HCT116 (cell line): Measurements from ENCODE around the gene RCC2. TPM values are rescaled to one million over a fixed set of nuclear protein-coding genes. Genes with fewer than 3 reads are reported as not detected.

Experiments
- ATAC-seq: fragments of 200-7000 bp; cut with Tn5 transposase; 2 replicates; pipeline ENCODE4 v1.9.1; 2020; ENCODE audit warnings: mild to moderate bottlenecking, moderate library complexity
- BruUV-seq: library from RNA; stranded (reverse); fragments of 400-500 nt; replicated peaks from 2 replicates; lab custom pipeline; 2021; lab: Mats Ljungman, UMichigan
- CTCF ChIA-PET: fragments of 300-600 bp; sonication (Branson Sonifier 250); formaldehyde crosslinking; loops from one replicate; lab custom pipeline; 2021; ENCODE audit warnings: antibody characterized with exemption; lab: Charles Lee
- POLR2A ChIA-PET: fragments of 300-600, 350-600 bp; sonication (Branson Sonifier 250); formaldehyde crosslinking; loops from one replicate; lab custom pipeline; 2021; ENCODE audit warnings: antibody characterized with exemption; lab: Charles Lee
- RAD21 ChIA-PET, 2 experiments: fragments of 300-600 bp; sonication (Branson Sonifier 250); formaldehyde crosslinking; loops; one replicate each; lab custom pipeline; 2023; ENCODE audit warnings: low total read pairs in 2 of 2; ENCODE audit not compliant: uncharacterized antibody in 2 of 2, unreplicated experiment in 2 of 2, low non-redundant PET in 1 of 2; lab: Charles Lee
- DNase-seq: peaks from one replicate; pipeline ENCODE4 v3.0.0-alpha.2; 2010; ENCODE audit warnings: low read depth, low spot score
- H2AFZ ChIP-seq: fragments of 200-600 bp; shearing (Covaris generic), sonication (generic); 2 replicates; pipeline ENCODE4 v1.6.1; 2017; ENCODE audit warnings: low read depth, mixed run types, mixed read lengths, antibody characterized with exemption, low read length; ENCODE audit not compliant: poor library complexity, severe bottlenecking
- H3K27ac ChIP-seq: 2 replicates; pipeline ENCODE4 v1.5.1; 2012; ENCODE audit warnings: low read depth, low read length
- H3K27me3 ChIP-seq: fragments of 200-600 bp; sonication (generic); 2 replicates; pipeline ENCODE4 v1.6.1; 2016; ENCODE audit warnings: mixed run types, low read length, mixed read lengths; ENCODE audit not compliant: insufficient read depth
- H3K36me3 ChIP-seq, 2 experiments: fragments of 200-500 bp in 1 of 2; fragments of 200-600 bp in 1 of 2; sonication (Bioruptor generic) in 1 of 2; sonication (generic) in 1 of 2; 2 replicates each; pipeline versions ENCODE4 v1.5.1 to v1.6.1; 2014 to 2016; ENCODE audit warnings: low read length in 2 of 2, inconsistent platforms in 1 of 2, mixed read lengths in 1 of 2, mixed run types in 1 of 2; ENCODE audit not compliant: insufficient read depth in 2 of 2, control insufficient read depth in 1 of 2
- H3K4me1 ChIP-seq, 2 experiments: fragments of 200-600 bp in 1 of 2; sonication (generic) in 1 of 2; 2 replicates each; pipeline versions ENCODE4 v1.5.1 to v1.6.1; 2012 to 2017; ENCODE audit warnings: low read length in 2 of 2, inconsistent platforms in 1 of 2, mild to moderate bottlenecking in 1 of 2, mixed read lengths in 1 of 2, mixed run types in 1 of 2, moderate library complexity in 1 of 2; ENCODE audit not compliant: insufficient read depth in 2 of 2, control insufficient read depth in 1 of 2
- H3K4me2 ChIP-seq: fragments of 200-600 bp; sonication (generic); 2 replicates; pipeline ENCODE4 v1.6.1; 2017; ENCODE audit warnings: mixed run types, low read length, mixed read lengths
- H3K4me3 ChIP-seq, 2 experiments: fragments of 200-600 bp in 1 of 2; sonication (generic) in 1 of 2; replicated peaks in 1 of 2; 2 replicates each; pipeline ENCODE4 v1.5.1; 2011 to 2016; ENCODE audit warnings: low read length in 2 of 2, control low read depth in 1 of 2, low read depth in 1 of 2, mild to moderate bottlenecking in 1 of 2, mixed read lengths in 1 of 2, mixed run types in 1 of 2
- H3K79me2 ChIP-seq: fragments of 200-600 bp; sonication (generic); 2 replicates; pipeline ENCODE4 v1.6.1; 2017; ENCODE audit warnings: mild to moderate bottlenecking, mixed run types, low read length, moderate library complexity, mixed read lengths; ENCODE audit not compliant: insufficient read depth
- H3K9ac ChIP-seq: fragments of 200-600 bp; sonication (generic); 2 replicates; pipeline ENCODE4 v1.6.1; 2016; ENCODE audit warnings: low read length, mixed read lengths
- H3K9me2 ChIP-seq: fragments of 200-600 bp; sonication (generic), shearing (Covaris generic); 2 replicates; pipeline ENCODE4 v1.6.1; 2017; ENCODE audit warnings: mixed run types, mild to moderate bottlenecking, moderate library complexity; ENCODE audit not compliant: insufficient read depth
- H3K9me3 ChIP-seq, 2 experiments: fragments of 200-500 bp in 1 of 2; fragments of 200-600 bp in 1 of 2; sonication (Bioruptor generic) in 1 of 2; sonication (generic) in 1 of 2; 2 replicates each; pipeline ENCODE4 v1.6.1; 2014 to 2017; ENCODE audit warnings: low read length in 2 of 2, mixed read lengths in 2 of 2, inconsistent platforms in 1 of 2, low read depth in 1 of 2, mild to moderate bottlenecking in 1 of 2, mixed run types in 1 of 2, moderate library complexity in 1 of 2; ENCODE audit not compliant: control insufficient read depth in 1 of 2, insufficient read depth in 1 of 2
- H4K20me1 ChIP-seq: fragments of 200-600 bp; sonication (generic), shearing (Covaris generic); 2 replicates; pipeline ENCODE4 v1.6.1; 2017; ENCODE audit warnings: mixed run types, mild to moderate bottlenecking, moderate library complexity; ENCODE audit not compliant: insufficient read depth
- CBX3 ChIP-seq: IDR thresholded peaks from 2 replicates; pipeline ENCODE4 v1.6.1; 2012; ENCODE audit warnings: low read depth
- CTCF ChIP-seq, 3 experiments: fragments of 200-600 bp in 1 of 3; sonication (generic) in 1 of 3; IDR thresholded peaks in 2 of 3; conservative IDR thresholded peaks in 1 of 3; 2 replicates each; pipeline ENCODE4 v1.5.1; 2012 to 2017; ENCODE audit warnings: low read depth in 2 of 3, low read length in 2 of 3, antibody characterized with exemption in 1 of 3, borderline replicate concordance in 1 of 3, control low read depth in 1 of 3, mild to moderate bottlenecking in 1 of 3, mixed read lengths in 1 of 3, mixed run types in 1 of 3, moderate library complexity in 1 of 3; ENCODE audit not compliant: insufficient read depth in 1 of 3
- EZH2 ChIP-seq: fragments of 200-600 bp; sonication (generic); IDR thresholded peaks from 2 replicates; pipeline ENCODE4 v1.6.1; 2017; ENCODE audit warnings: antibody characterized with exemption, mixed run types
- RAD21 ChIP-seq: IDR thresholded peaks from 2 replicates; pipeline ENCODE4 v1.6.1; 2012; ENCODE audit warnings: low read depth, mild to moderate bottlenecking
- REST ChIP-seq: IDR thresholded peaks from 2 replicates; pipeline ENCODE4 v1.6.1; 2012; ENCODE audit warnings: low read depth
- SP1 ChIP-seq: IDR thresholded peaks from 2 replicates; pipeline ENCODE4 v1.6.1; 2012; ENCODE audit warnings: low read depth
- ZNF274 ChIP-seq: fragments of 200-500 bp; sonication (Bioruptor generic); IDR thresholded peaks from 2 replicates; pipeline ENCODE4 v1.6.1; 2014; ENCODE audit warnings: mild to moderate bottlenecking, low read depth, low read length, inconsistent platforms
- intact Hi-C: fragments of 100-400 bp; cut with micrococcal nuclease; formaldehyde crosslinking; loops from 2 replicates; pipeline ENCODE4 v1.10.0; 2022
- total RNA-seq: library from RNA; stranded (reverse); gene quantifications from one replicate; pipeline ENCODE4 v1.2.1, GENCODE V29; 2021; ENCODE audit not compliant: unreplicated experiment

Gene RCC2
- total RNA-seq, 1 experiment from 2014 or later, result 178 TPM

GRCh38 chr1:17466359-17466758, 26.9 kb upstream of the RCC2 start:
- BruUV-seq, result no TSS peak
- H3K27me3 ChIP-seq, result no peaks in the 10 kb centered on the region

More at GRCh38 chr1:17466359-17466758, 26.9 kb upstream of the RCC2 start:
- intact Hi-C loops, result no loop called here
- 0 out of 4 replicates have a peak, but pooled peaks cover 0 to under 1% of the 10 kb centered on the region in 2 experiments for H3K4me1 ChIP-seq
- no peaks in the 10 kb centered on the region for H4K20me1 ChIP-seq
- no peak overlapping the region for H2AFZ ChIP-seq
- H3K36me3 ChIP-seq, result no peaks in the 10 kb centered on the region
- no peak for TF ChIP-seq SP1
- no peak for TF ChIP-seq CTCF (IDR thresholded peaks at IDR 0.05 in 2 of 3, conservative IDR thresholded peaks at IDR 0.05 in 1 of 3; ENCODE audit: borderline replicate concordance in 1 of 3, insufficient read depth in 1 of 3, low read depth in 2 of 3, low read length in 2 of 3)
- TF ChIP-seq ZNF274, result no peak
- no peak for TF ChIP-seq REST
- TF ChIP-seq EZH2, result no peak
- no peak for TF ChIP-seq CBX3
- TF ChIP-seq RAD21, result no peak
- TF ChIP-seq, all 23 proteins: peak for 0
- Histone ChIP-seq H3K79me2 (no peaks in the 10 kb centered on the region), H3K27ac (no peak overlapping the region), H3K4me2 (no peak overlapping the region), H3K9ac (no peak overlapping the region), H3K4me3 (no peak overlapping the region), H3K9me2 (no peaks in the 10 kb centered on the region), H3K9me3 (no peaks in the 10 kb centered on the region)
- DNase-seq (no peak), ATAC-seq (no peak)
- ChIA-PET CTCF (no interaction called here), RAD21 (no interaction called here), POLR2A (no interaction called here)
